Keratinocyte (primary cell): Measurements from ENCODE around the gene WASF2. TPM values are rescaled to one million over a fixed set of nuclear protein-coding genes. Genes with fewer than 3 reads are reported as not detected.

Experiments
- DNase-seq: peaks from one replicate; pipeline ENCODE4 v3.0.0-alpha.2; 2011; ENCODE audit warnings: low read depth, missing footprints, low spot score
- FAIRE-seq: peaks from 2 replicates; lab custom pipeline; 2011; peaks lifted over from hg19 to GRCh38; lab: Jason Lieb, UNC
- H2AFZ ChIP-seq: 2 replicates; pipeline ENCODE4 v1.6.0; 2012; ENCODE audit warnings: low read length, control low read depth, inconsistent platforms; ENCODE audit not compliant: control insufficient read depth
- H3K27ac ChIP-seq: 2 replicates; pipeline ENCODE4 v1.5.1; 2011; ENCODE audit warnings: low read length; ENCODE audit not compliant: control insufficient read depth, insufficient read depth
- H3K27me3 ChIP-seq: 3 replicates; pipeline ENCODE4 v1.6.0; 2011; ENCODE audit warnings: low read length; ENCODE audit not compliant: control insufficient read depth, insufficient read depth; ENCODE audit errors: extremely low read depth
- H3K36me3 ChIP-seq, 2 experiments: 2 replicates in 1 of 2; 3 replicates in 1 of 2; pipeline ENCODE4 v1.5.1; 2011; ENCODE audit warnings: low read length in 2 of 2, mild to moderate bottlenecking in 1 of 2; ENCODE audit not compliant: control insufficient read depth in 2 of 2, insufficient read depth in 2 of 2; ENCODE audit errors: extremely low read depth in 1 of 2
- H3K4me1 ChIP-seq: 3 replicates; pipeline ENCODE4 v1.5.1; 2011; ENCODE audit warnings: low read length; ENCODE audit not compliant: control insufficient read depth, insufficient read depth; ENCODE audit errors: extremely low read depth
- H3K4me2 ChIP-seq: 3 replicates; pipeline ENCODE4 v1.6.0; 2011; ENCODE audit warnings: low read depth, low read length; ENCODE audit not compliant: control insufficient read depth, insufficient read depth; ENCODE audit errors: extremely low read depth
- H3K4me3 ChIP-seq, 3 experiments: fragments of 200-600 bp in 1 of 3; sonication (generic) in 1 of 3; 2 replicates in 2 of 3; 3 replicates in 1 of 3; pipeline ENCODE4 v1.5.1; 2011 to 2016; ENCODE audit warnings: low read length in 3 of 3, mild to moderate bottlenecking in 3 of 3, control low read depth in 2 of 3, inconsistent platforms in 1 of 3, low read depth in 1 of 3, mixed read lengths in 1 of 3, mixed run types in 1 of 3, moderate library complexity in 1 of 3; ENCODE audit not compliant: control insufficient read depth in 2 of 3, insufficient read depth in 2 of 3; ENCODE audit errors: extremely low read depth in 1 of 3
- H3K79me2 ChIP-seq: 2 replicates; pipeline ENCODE4 v1.6.0; 2012; ENCODE audit warnings: low read length; ENCODE audit not compliant: control insufficient read depth, insufficient read depth
- H3K9ac ChIP-seq: 3 replicates; pipeline ENCODE4 v1.6.0; 2011; ENCODE audit warnings: low read length; ENCODE audit not compliant: control insufficient read depth, insufficient read depth; ENCODE audit errors: extremely low read depth
- H3K9me1 ChIP-seq: 3 replicates; pipeline ENCODE4 v1.6.0; 2011; ENCODE audit warnings: low read length; ENCODE audit not compliant: control insufficient read depth, insufficient read depth; ENCODE audit errors: extremely low read depth
- H3K9me3 ChIP-seq: 2 replicates; pipeline ENCODE4 v1.5.1; 2012; ENCODE audit warnings: low read depth, low read length; ENCODE audit not compliant: control insufficient read depth
- H4K20me1 ChIP-seq: 3 replicates; pipeline ENCODE4 v1.6.0; 2011; ENCODE audit warnings: low read length; ENCODE audit not compliant: control insufficient read depth, insufficient read depth; ENCODE audit errors: extremely low read depth
- EZH2 ChIP-seq: IDR thresholded peaks from one replicate; pipeline ENCODE4 v1.6.1; 2012; ENCODE audit warnings: inconsistent platforms, mild to moderate bottlenecking, low read length, moderate library complexity
- dilution Hi-C: fragments of 300-500 bp; cut with MboI; formaldehyde crosslinking; loops from one replicate; pipeline ENCODE4 v1.7.0; 2020; ENCODE audit warnings: low sequenced_read_pairs; ENCODE audit not compliant: extremely low pct_ligation_motif_present
- polyA plus RNA-seq, 5 experiments: library from polyadenylated mRNA; depleted of rRNA in 3 of 5; stranded (reverse) in 3 of 5; stranded (forward) in 1 of 5; unstranded in 1 of 5; fragments of >200 nt; gene quantifications; 1 replicate in 1 of 5; 2 replicates in 3 of 5; 3 replicates in 1 of 5; pipeline versions ENCODE4 v1.2.1 to v1.2.3, GENCODE V29; 2011 to 2012; ENCODE audit warnings: missing spikeins in 2 of 5, low read depth in 1 of 5, low replicate concordance in 1 of 5
- TF ChIP-seq, protein P1 (sequence below), 3 experiments: IDR thresholded peaks in 1 of 3; conservative IDR thresholded peaks in 1 of 3; optimal IDR thresholded peaks in 1 of 3; 2 replicates in 2 of 3; 3 replicates in 1 of 3; pipeline versions ENCODE3 to v1.5.1; 2011; ENCODE audit warnings: low read length in 3 of 3, mild to moderate bottlenecking in 3 of 3, moderate library complexity in 2 of 3, control low read depth in 1 of 3, inconsistent platforms in 1 of 3; ENCODE audit not compliant: insufficient read depth in 2 of 3; ENCODE audit errors: extremely low read depth in 1 of 3

WASF2 gene
- polyA plus RNA-seq, 1 donor (not counting 4 experiments of a cell fraction or from before 2014, with no cell fraction given) = 42.9 TPM

DNA sequence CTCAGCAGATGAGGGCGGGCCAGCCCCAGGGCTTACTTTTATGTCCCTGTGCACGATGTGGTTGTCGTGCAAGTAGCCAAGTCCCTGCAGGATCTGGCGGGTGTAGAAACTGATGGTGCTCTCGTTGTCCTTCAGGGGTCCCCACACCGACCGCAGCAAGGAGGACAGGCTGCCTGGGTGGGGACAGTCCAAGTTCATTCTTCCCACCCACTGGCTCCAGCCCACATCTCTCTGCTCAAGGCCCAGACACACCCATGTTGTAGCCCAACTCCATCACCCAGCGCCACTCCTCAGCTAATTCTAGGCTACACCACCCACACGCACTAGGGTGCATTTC is 130.2 kb downstream of the WASF2 start:
- no peak overlapping the region for H3K4me3 ChIP-seq
- no peak overlapping the region for H2AFZ ChIP-seq
- no peaks in the 10 kb centered on the region for H3K9me1 ChIP-seq
- H3K9ac ChIP-seq = no peak overlapping the region
- no peak overlapping the region for H3K4me2 ChIP-seq
- no peak overlapping the region for H3K27ac ChIP-seq
- peaks cover 7% of the 10 kb centered on the region for H3K79me2 ChIP-seq
- H3K27me3 ChIP-seq = no peaks in the 10 kb centered on the region
- dilution Hi-C loops = no loop called here
- TF ChIP-seq EZH2 = no peak
- TF ChIP-seq, protein P1, sequence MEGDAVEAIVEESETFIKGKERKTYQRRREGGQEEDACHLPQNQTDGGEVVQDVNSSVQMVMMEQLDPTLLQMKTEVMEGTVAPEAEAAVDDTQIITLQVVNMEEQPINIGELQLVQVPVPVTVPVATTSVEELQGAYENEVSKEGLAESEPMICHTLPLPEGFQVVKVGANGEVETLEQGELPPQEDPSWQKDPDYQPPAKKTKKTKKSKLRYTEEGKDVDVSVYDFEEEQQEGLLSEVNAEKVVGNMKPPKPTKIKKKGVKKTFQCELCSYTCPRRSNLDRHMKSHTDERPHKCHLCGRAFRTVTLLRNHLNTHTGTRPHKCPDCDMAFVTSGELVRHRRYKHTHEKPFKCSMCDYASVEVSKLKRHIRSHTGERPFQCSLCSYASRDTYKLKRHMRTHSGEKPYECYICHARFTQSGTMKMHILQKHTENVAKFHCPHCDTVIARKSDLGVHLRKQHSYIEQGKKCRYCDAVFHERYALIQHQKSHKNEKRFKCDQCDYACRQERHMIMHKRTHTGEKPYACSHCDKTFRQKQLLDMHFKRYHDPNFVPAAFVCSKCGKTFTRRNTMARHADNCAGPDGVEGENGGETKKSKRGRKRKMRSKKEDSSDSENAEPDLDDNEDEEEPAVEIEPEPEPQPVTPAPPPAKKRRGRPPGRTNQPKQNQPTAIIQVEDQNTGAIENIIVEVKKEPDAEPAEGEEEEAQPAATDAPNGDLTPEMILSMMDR (optimal IDR thresholded peaks at IDR 0.05 in 1 of 3, IDR thresholded peaks at IDR 0.05 in 1 of 3, conservative IDR thresholded peaks at IDR 0.05 in 1 of 3; ENCODE audit: extremely low read depth in 1 of 3, insufficient read depth in 2 of 3, low read length in 3 of 3) = no peak
- peaks cover 8% of the 10 kb centered on the region for H3K4me1 ChIP-seq
- FAIRE-seq = no peak
- DNase-seq = no peak
- peaks cover 26 to 43% of the 10 kb centered on the region in 2 experiments for H3K36me3 ChIP-seq
- H3K9me3 ChIP-seq = no peaks in the 10 kb centered on the region
- H4K20me1 ChIP-seq = peaks cover 3% of the 10 kb centered on the region

DNA sequence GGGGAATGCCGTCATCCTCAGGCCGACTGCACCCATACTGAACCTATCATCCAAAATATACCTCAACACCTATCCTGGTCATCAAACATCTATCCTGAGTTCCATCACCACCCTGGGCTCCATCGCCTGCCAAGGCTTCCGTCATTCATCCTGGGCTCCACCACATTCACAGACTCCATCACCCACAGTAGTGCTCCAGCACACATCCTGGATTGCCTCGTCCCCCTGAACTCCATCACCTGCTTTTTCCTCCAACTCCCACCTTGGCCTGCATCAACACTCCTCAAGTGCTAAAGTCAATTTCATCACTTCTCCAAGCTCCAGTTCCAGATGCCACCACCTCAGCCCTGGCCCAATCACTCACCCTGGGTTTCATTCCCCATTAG is 131.0 kb downstream of the WASF2 start:
- Histone ChIP-seq H4K20me1 (peaks cover 3% of the 10 kb centered on the region), H3K4me2 (no peak overlapping the region), H3K79me2 (no peaks in the 10 kb centered on the region), H3K9me1 (no peaks in the 10 kb centered on the region), H3K27me3 (no peaks in the 10 kb centered on the region), H3K4me1 (peaks cover 6% of the 10 kb centered on the region), H2AFZ (no peak overlapping the region), H3K36me3 (peaks cover 21 to 44% of the 10 kb centered on the region in 2 experiments), H3K27ac (no peak overlapping the region), H3K9me3 (no peaks in the 10 kb centered on the region), H3K4me3 (no peak overlapping the region), H3K9ac (no peak overlapping the region)
- no peak for TF ChIP-seq EZH2
- TF ChIP-seq, protein P1 (optimal IDR thresholded peaks at IDR 0.05 in 1 of 3, IDR thresholded peaks at IDR 0.05 in 1 of 3, conservative IDR thresholded peaks at IDR 0.05 in 1 of 3; ENCODE audit: extremely low read depth in 1 of 3, insufficient read depth in 2 of 3, low read length in 3 of 3) = no peak
- dilution Hi-C loops = no loop called here
- DNase-seq (no peak), FAIRE-seq (no peak)
